Prostate gland (tissue), 2 donors: Measurements from ENCODE around the gene GTF3A. TPM values are rescaled to one million over a fixed set of nuclear protein-coding genes. Genes with fewer than 3 reads are reported as not detected.

ENCODE experiments used
- DNase-seq: peaks from one replicate; pipeline ENCODE4 v3.0.0-alpha.2; 2019; ENCODE audit warnings: low spot score
- H3K27ac ChIP-seq, 2 donors: fragments of 200-600 bp; sonication (generic); 2 replicates each; pipeline ENCODE4 v1.5.1; 2017 to 2019
- H3K27me3 ChIP-seq: fragments of 200-600 bp; sonication (generic); replicated peaks from 2 replicates; pipeline ENCODE4 v1.5.1; 2019; ENCODE audit not compliant: insufficient read depth
- H3K36me3 ChIP-seq, 2 donors: fragments of 200-600 bp; sonication (generic); 1 replicate in 1 of 2; 2 replicates in 1 of 2; pipeline versions ENCODE4 v1.5.1 to v1.8.1; 2017 to 2019
- H3K4me1 ChIP-seq: fragments of 200-600 bp; sonication (generic); replicated peaks from 2 replicates; pipeline ENCODE4 v1.5.1; 2019
- H3K4me3 ChIP-seq, 2 donors: fragments of 200-600 bp; sonication (generic); 2 replicates each; pipeline ENCODE4 v1.5.1; 2017 to 2019
- H3K9me3 ChIP-seq: fragments of 200-600 bp; sonication (generic); 2 replicates; pipeline ENCODE4 v1.5.1; 2017
- CTCF ChIP-seq, 4 experiments: fragments of 200-600 bp in 2 of 4; fragments of 450-650 bp in 2 of 4; sonication (generic) in 2 of 4; IDR thresholded peaks; 1 replicate in 3 of 4; 2 replicates in 1 of 4; pipeline ENCODE4 v1.5.1; 2016 to 2019; ENCODE audit warnings: antibody characterized with exemption in 4 of 4, mild to moderate bottlenecking in 2 of 4, moderate library complexity in 2 of 4
- POLR2A ChIP-seq: fragments of 450-650 bp; IDR thresholded peaks from one replicate; pipeline ENCODE4 v1.6.1; 2016; ENCODE audit warnings: antibody characterized with exemption, mild to moderate bottlenecking
- POLR2AphosphoS5 ChIP-seq: sonication (generic); formaldehyde crosslinking; IDR thresholded peaks from one replicate; pipeline ENCODE4 v1.6.1; 2017; ENCODE audit warnings: antibody characterized with exemption
- WGBS: methylation state at CpG from one replicate; pipeline ENCODE4 v1.1.5; 2018; 5-methylcytosine and 5-hydroxymethylcytosine counted together
- intact Hi-C: fragments of 100-400 bp; cut with DNase I; formaldehyde crosslinking; loops from one replicate; pipeline ENCODE4 v1.14.2; 2022
- total RNA-seq, 2 donors: library from RNA; depleted of rRNA; stranded (reverse); fragments of >200 nt; gene quantifications; one replicate each; pipeline ENCODE4 v1.1.0, GENCODE V29; 2016

GTF3A gene
- total RNA-seq, 2 donors from 2014 or later = 95.0 to 142 TPM

- H3K36me3 ChIP-seq = no peaks in the 10 kb centered on the region
- no peak for TF ChIP-seq CTCF (IDR thresholded peaks at IDR 0.05)
- TF ChIP-seq POLR2AphosphoS5 = no peak
- no peak for TF ChIP-seq POLR2A
- no peak overlapping the region for H3K4me3 ChIP-seq
- H3K27me3 ChIP-seq = no peaks in the 10 kb centered on the region
- H3K4me1 ChIP-seq = no peaks in the 10 kb centered on the region
- no peak overlapping the region for H3K27ac ChIP-seq
- no peaks in the 10 kb centered on the region for H3K9me3 ChIP-seq
- DNase-seq = no peak
- intact Hi-C loops = no loop called here
- 56% methylated on average over 2 of the region's 2 CpGs for WGBS
Observed at GRCh38 chr13:27388241-27388640, 36.2 kb upstream of the GTF3A start.

GRCh38 chr13:27389891-27390290 lies 34.5 kb upstream of the GTF3A start:
- intact Hi-C loops = no loop called here

GRCh38 chr13:27391471-27391870 lies 32.9 kb upstream of the GTF3A start:
- H3K27ac ChIP-seq = no peak overlapping the region
- H3K4me1 ChIP-seq = no peaks in the 10 kb centered on the region
- H3K36me3 ChIP-seq = no peaks in the 10 kb centered on the region
- WGBS = 58% methylated on average over 2 of the region's 2 CpGs
- no peak overlapping the region for H3K4me3 ChIP-seq
- H3K9me3 ChIP-seq = no peaks in the 10 kb centered on the region
- intact Hi-C loops = no loop called here
- DNase-seq = no peak
- no peak for TF ChIP-seq POLR2AphosphoS5
- no peak for TF ChIP-seq CTCF (IDR thresholded peaks at IDR 0.05)
- H3K27me3 ChIP-seq = no peaks in the 10 kb centered on the region

More at GRCh38 chr13:27389891-27390290, 34.5 kb upstream of the GTF3A start:
- DNase-seq = no peak
- Histone ChIP-seq H3K4me1 (no peaks in the 10 kb centered on the region), H3K27ac (no peak overlapping the region), H3K4me3 (no peak overlapping the region), H3K27me3 (no peaks in the 10 kb centered on the region), H3K36me3 (no peaks in the 10 kb centered on the region), H3K9me3 (no peaks in the 10 kb centered on the region)
- WGBS = 91% methylated on average over 7 of the region's 7 CpGs
- TF ChIP-seq POLR2AphosphoS5 (no peak), CTCF (IDR thresholded peaks at IDR 0.05) (no peak), POLR2A (no peak)

GRCh38 chr13:27393101-27393500 lies 31.3 kb upstream of the GTF3A start:
- no peak for DNase-seq
- H3K36me3 ChIP-seq = no peaks in the 10 kb centered on the region
- intact Hi-C loops = no loop called here
- H3K4me1 ChIP-seq = no peaks in the 10 kb centered on the region
- TF ChIP-seq POLR2AphosphoS5 (no peak), POLR2A (no peak), CTCF (IDR thresholded peaks at IDR 0.05) (no peak)
- no peak overlapping the region for H3K27ac ChIP-seq
- WGBS = 65% methylated on average over 4 of the region's 4 CpGs
- no peaks in the 10 kb centered on the region for H3K9me3 ChIP-seq
- no peaks in the 10 kb centered on the region for H3K27me3 ChIP-seq
- H3K4me3 ChIP-seq = no peak overlapping the region

- Histone ChIP-seq H3K27ac (no peak overlapping the region), H3K4me1 (no peaks in the 10 kb centered on the region), H3K36me3 (no peaks in the 10 kb centered on the region), H3K4me3 (no peak overlapping the region), H3K27me3 (no peaks in the 10 kb centered on the region), H3K9me3 (no peaks in the 10 kb centered on the region)
- 38% methylated on average over 14 of the region's 14 CpGs for WGBS
- intact Hi-C loops = no loop called here
- TF ChIP-seq POLR2AphosphoS5 = no peak
- no peak for TF ChIP-seq CTCF (IDR thresholded peaks at IDR 0.05)
- TF ChIP-seq POLR2A = no peak
- no peak for DNase-seq
Observed at GRCh38 chr13:27395007-27395510, 29.4 kb upstream of the GTF3A start.
